ENCODE measurements around the gene NDFIP1. TPM values are rescaled to one million over a fixed set of nuclear protein-coding genes. Genes with fewer than 3 reads are reported as not detected.

The NDFIP1 gene
- 10 to 100 TPM; 54.9 to 86.7 TPM for total RNA-seq

- ATAC-seq, result peak; percentile 86
- intact Hi-C loops (cut with DNase I, micrococcal nuclease), result loop anchor here (1.0 to 10.0 kb wide), 7 partner anchors 13 to 896 kb away; partner anchors contain the start of genes DELE1 (in 1 of the 2) and DIAPH1 (in 1 of the 2)
Observed at GRCh38 chr5:142108432-142109330, at the start of gene NDFIP1. NDFIP1 (plus strand) TSS chr5:142108779; CDS start chr5:142108975, 196 bp downstream.

GRCh38 chr5:142059304-142059940, 49.2 kb upstream of the NDFIP1 start:
- no peaks in the 10 kb centered on the region for H3K27me3 Mint-ChIP-seq
- CTCF ChIA-PET, result no interaction called here
- POLR2A ChIA-PET, result no interaction called here
- intact Hi-C loops (cut with DNase I, micrococcal nuclease), result no loop called here
- no peak overlapping the region for H3K4me3 Mint-ChIP-seq
- no peaks in the 10 kb centered on the region for H3K9me3 Mint-ChIP-seq (ENCODE audit: low read depth)
- peaks cover 22% of the 10 kb centered on the region for H3K4me1 Mint-ChIP-seq
- H3K36me3 Mint-ChIP-seq (ENCODE audit: low read depth), result no peaks in the 10 kb centered on the region
- no peak overlapping the region for H3K27ac Mint-ChIP-seq
- no peak for DNase-seq
- no peak for ATAC-seq

More at GRCh38 chr5:142108432-142109330, at the start of gene NDFIP1:
- POLR2A ChIA-PET, result interaction anchor here (0.6 to 4.0 kb wide), 9 partner anchors 11 to 103 kb away, joined by 3 to 46 read pairs (median 6); partner anchors contain the start of gene GNPDA1
- no peaks in the 10 kb centered on the region for H3K9me3 Mint-ChIP-seq (ENCODE audit: low read depth)
- DNase-seq, result peak; percentile 93
- peak within 1 kb of the TSS; percentile 99 for H3K27ac Mint-ChIP-seq
- peaks cover 67% of the 10 kb centered on the region for H3K4me1 Mint-ChIP-seq
- peak within 1 kb of the TSS; percentile 95 for H3K4me3 Mint-ChIP-seq
- CTCF ChIA-PET, result interaction anchor here (0.9 to 4.9 kb wide), 12 partner anchors 11 to 148 kb away, joined by 4 to 48 read pairs (median 8); partner anchors contain the start of genes GNPDA1 and RNF14
- H3K27me3 Mint-ChIP-seq, result no peaks in the 10 kb centered on the region
- peaks cover 45% of the 10 kb centered on the region for H3K36me3 Mint-ChIP-seq (ENCODE audit: low read depth)

- DNase-seq, result no peak
- ChIA-PET CTCF (interaction anchor here (0.6 to 1.7 kb wide), 5 partner anchors 18 to 80 kb away, joined by 3 to 6 read pairs (median 4); no protein-coding TSS in a partner anchor), POLR2A (no interaction called here)
- peak; percentile 35 for ATAC-seq
- Mint-ChIP-seq H3K36me3 (ENCODE audit: low read depth) (no peaks in the 10 kb centered on the region), H3K4me1 (peaks cover 14% of the 10 kb centered on the region), H3K9me3 (ENCODE audit: low read depth) (no peaks in the 10 kb centered on the region), H3K27ac (peak overlapping the region; percentile 49), H3K4me3 (peak overlapping the region; percentile 5), H3K27me3 (no peaks in the 10 kb centered on the region)
- intact Hi-C loops (cut with DNase I, micrococcal nuclease), result no loop called here
Observed at GRCh38 chr5:142063376-142063775, 45.2 kb upstream of the NDFIP1 start.

- intact Hi-C loops (cut with DNase I, micrococcal nuclease), result no loop called here
- no peaks in the 10 kb centered on the region for H3K36me3 Mint-ChIP-seq (ENCODE audit: low read depth)
Observed at GRCh38 chr5:142063878-142064331, 44.7 kb upstream of the NDFIP1 start.

GRCh38 chr5:142065273-142065672, 43.3 kb upstream of the NDFIP1 start:
- ATAC-seq (no peak), DNase-seq (no peak)
- peaks cover 22% of the 10 kb centered on the region for H3K4me1 Mint-ChIP-seq
- H3K27me3 Mint-ChIP-seq, result no peaks in the 10 kb centered on the region
- intact Hi-C loops (cut with DNase I, micrococcal nuclease), result no loop called here
- no peak overlapping the region for H3K4me3 Mint-ChIP-seq
- H3K9me3 Mint-ChIP-seq (ENCODE audit: low read depth), result no peaks in the 10 kb centered on the region
- POLR2A ChIA-PET, result no interaction called here
- CTCF ChIA-PET, result interaction anchor here (1.4 kb wide), 1 partner anchor 12 kb away, joined by 11 read pairs; no protein-coding TSS in a partner anchor
- H3K27ac Mint-ChIP-seq, result no peak overlapping the region
- no peaks in the 10 kb centered on the region for H3K36me3 Mint-ChIP-seq (ENCODE audit: low read depth)

More at GRCh38 chr5:142063878-142064331, 44.7 kb upstream of the NDFIP1 start:
- Mint-ChIP-seq H3K27ac (peak overlapping the region; percentile 49), H3K27me3 (no peaks in the 10 kb centered on the region), H3K9me3 (ENCODE audit: low read depth) (no peaks in the 10 kb centered on the region), H3K4me1 (peaks cover 14% of the 10 kb centered on the region), H3K4me3 (peak overlapping the region; percentile 5)
- POLR2A ChIA-PET, result no interaction called here
- DNase-seq (peak; percentile 58), ATAC-seq (peak; percentile 82)
- CTCF ChIA-PET, result interaction anchor here (0.6 to 1.7 kb wide), 9 partner anchors 11 to 649 kb away, joined by 3 to 11 read pairs (median 3); no protein-coding TSS in a partner anchor

GRCh38 chr5:142069606-142070399, 38.8 kb upstream of the NDFIP1 start:
- no peaks in the 10 kb centered on the region for H3K9me3 Mint-ChIP-seq (ENCODE audit: low read depth)
- DNase-seq, result no peak
- ChIA-PET CTCF (interaction anchor here (0.5 to 1.6 kb wide), 5 partner anchors 19 to 512 kb away, joined by 3 to 4 read pairs (median 3); partner anchors contain the start of gene RNF14), POLR2A (interaction anchor here (0.5 kb wide), 1 partner anchor 57 kb away, joined by 4 read pairs; the partner anchor contains the start of gene GNPDA1)
- no peak for ATAC-seq
- intact Hi-C loops (cut with DNase I, micrococcal nuclease), result no loop called here
- H3K4me3 Mint-ChIP-seq, result no peak overlapping the region
- peaks cover 44% of the 10 kb centered on the region for H3K4me1 Mint-ChIP-seq
- H3K27me3 Mint-ChIP-seq, result no peaks in the 10 kb centered on the region
- no peak overlapping the region for H3K27ac Mint-ChIP-seq
- no peaks in the 10 kb centered on the region for H3K36me3 Mint-ChIP-seq (ENCODE audit: low read depth)

- ChIA-PET CTCF (interaction anchor here (0.9 to 1.6 kb wide), 2 partner anchors 18 to 43 kb away, joined by 3 to 4 read pairs; no protein-coding TSS in a partner anchor), POLR2A (no interaction called here)
- DNase-seq (no peak), ATAC-seq (peak; percentile 24)
- H3K27ac Mint-ChIP-seq, result no peak overlapping the region
- no peaks in the 10 kb centered on the region for H3K9me3 Mint-ChIP-seq (ENCODE audit: low read depth)
- intact Hi-C loops (cut with DNase I, micrococcal nuclease), result no loop called here
- H3K36me3 Mint-ChIP-seq (ENCODE audit: low read depth), result no peaks in the 10 kb centered on the region
- H3K27me3 Mint-ChIP-seq, result no peaks in the 10 kb centered on the region
- no peak overlapping the region for H3K4me3 Mint-ChIP-seq
- H3K4me1 Mint-ChIP-seq, result peaks cover 44% of the 10 kb centered on the region
Observed at GRCh38 chr5:142070734-142071133, 37.8 kb upstream of the NDFIP1 start.

GRCh38 chr5:142072488-142072887, 36.1 kb upstream of the NDFIP1 start:
- ATAC-seq (no peak), DNase-seq (no peak)
- CTCF ChIA-PET, result interaction anchor here (1.5 kb wide), 1 partner anchor 15 kb away, joined by 4 read pairs; no protein-coding TSS in a partner anchor
- H3K4me1 Mint-ChIP-seq, result peaks cover 42% of the 10 kb centered on the region
- intact Hi-C loops (cut with DNase I, micrococcal nuclease), result no loop called here
- H3K36me3 Mint-ChIP-seq (ENCODE audit: low read depth), result no peaks in the 10 kb centered on the region
- no peak overlapping the region for H3K4me3 Mint-ChIP-seq
- H3K9me3 Mint-ChIP-seq (ENCODE audit: low read depth), result no peaks in the 10 kb centered on the region
- no peaks in the 10 kb centered on the region for H3K27me3 Mint-ChIP-seq
- POLR2A ChIA-PET, result no interaction called here
- H3K27ac Mint-ChIP-seq, result peak overlapping the region; percentile 29

GRCh38 chr5:142073362-142073988, 35.1 kb upstream of the NDFIP1 start:
- no peak overlapping the region for H3K4me3 Mint-ChIP-seq
- no peaks in the 10 kb centered on the region for H3K36me3 Mint-ChIP-seq (ENCODE audit: low read depth)
- intact Hi-C loops (cut with DNase I, micrococcal nuclease), result no loop called here
- ATAC-seq, result peak; percentile 74
- POLR2A ChIA-PET, result no interaction called here
- H3K9me3 Mint-ChIP-seq (ENCODE audit: low read depth), result no peaks in the 10 kb centered on the region
- DNase-seq, result no peak
- CTCF ChIA-PET, result interaction anchor here (0.5 to 1.5 kb wide), 4 partner anchors 14 to 917 kb away, joined by 3 to 4 read pairs (median 3); no protein-coding TSS in a partner anchor
- H3K27ac Mint-ChIP-seq, result peak overlapping the region; percentile 85
- peaks cover 42% of the 10 kb centered on the region for H3K4me1 Mint-ChIP-seq
- H3K27me3 Mint-ChIP-seq, result no peaks in the 10 kb centered on the region

- peak overlapping the region; percentile 85 for H3K27ac Mint-ChIP-seq
- ChIA-PET POLR2A (no interaction called here), CTCF (interaction anchor here (0.6 to 1.2 kb wide), 3 partner anchors 45 to 212 kb away, joined by 3 read pairs; no protein-coding TSS in a partner anchor)
- ATAC-seq, result peak; percentile 77
- intact Hi-C loops (cut with DNase I, micrococcal nuclease), result loop anchor here in 1 of 2 experiments (1.0 kb wide), 1 partner anchor 58 kb away; no protein-coding TSS in a partner anchor
- no peaks in the 10 kb centered on the region for H3K9me3 Mint-ChIP-seq (ENCODE audit: low read depth)
- H3K27me3 Mint-ChIP-seq, result no peaks in the 10 kb centered on the region
- no peak for DNase-seq
- H3K36me3 Mint-ChIP-seq (ENCODE audit: low read depth), result no peaks in the 10 kb centered on the region
- peaks cover 42% of the 10 kb centered on the region for H3K4me1 Mint-ChIP-seq
- no peak overlapping the region for H3K4me3 Mint-ChIP-seq
Observed at GRCh38 chr5:142074006-142074405, 34.6 kb upstream of the NDFIP1 start.

Measured in activated CD4-positive, alpha-beta T cell treated with anti-CD3 and anti-CD28 coated beads for 36 hours (primary cell).